Stimulated activated CD4-positive, alpha-beta T cell treated with anti-CD3 and anti-CD28 coated beads, Interleukin-15, amount 100 ng/mL, for 1 hour (primary cell): ENCODE data around the gene OR5K1.
A peak's percentile ranks its signal among the peaks of the same experiment; 100 is the strongest.

Experiments used
- DNase-seq, 2 donors: peaks; one replicate each; pipeline ENCODE4 v3.0.0-alpha.2; 2020; ENCODE audit warnings: low read depth in 1 of 2, low spot score in 1 of 2

OR5K1 gene

DNA sequence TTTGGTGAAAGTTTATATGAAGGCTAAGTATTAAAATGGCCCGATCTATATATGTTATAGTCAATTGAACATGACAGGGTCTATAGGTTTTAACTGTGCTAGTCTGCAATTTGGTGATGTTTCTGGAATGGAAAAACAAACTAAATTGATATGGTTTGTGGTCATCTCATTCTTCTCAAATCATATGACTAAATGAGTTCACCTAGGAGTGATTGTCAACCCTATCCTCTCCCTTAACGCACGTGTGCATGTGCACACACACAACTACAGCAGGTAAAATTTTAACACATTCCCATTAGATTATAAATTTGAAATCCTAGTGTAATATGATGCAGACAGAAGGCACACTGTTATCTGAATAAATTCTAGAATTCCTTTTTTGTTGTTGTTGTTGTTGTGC, 50.7 kb downstream of the OR5K1 start:
- DNase-seq: no peak

DNA sequence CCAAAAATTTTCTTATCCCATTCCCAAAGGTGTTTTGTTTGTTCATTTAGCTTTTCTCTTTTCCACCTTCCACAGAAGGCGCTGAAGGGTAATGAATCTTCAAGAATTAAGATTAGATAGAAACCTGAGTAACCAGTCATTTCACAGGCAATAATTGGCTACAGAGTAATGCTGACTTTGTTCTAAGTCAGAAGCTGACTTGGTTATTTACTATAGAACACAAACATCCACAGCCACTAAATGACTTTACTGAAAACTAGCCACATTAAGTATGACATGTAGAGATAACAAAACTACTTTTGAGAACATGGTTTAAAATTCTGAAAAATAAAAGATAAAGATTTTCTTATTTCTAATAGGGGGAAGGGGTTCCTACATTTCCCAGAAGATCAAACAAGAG, 51.9 kb downstream of the OR5K1 start:
- DNase-seq: no peak

DNA sequence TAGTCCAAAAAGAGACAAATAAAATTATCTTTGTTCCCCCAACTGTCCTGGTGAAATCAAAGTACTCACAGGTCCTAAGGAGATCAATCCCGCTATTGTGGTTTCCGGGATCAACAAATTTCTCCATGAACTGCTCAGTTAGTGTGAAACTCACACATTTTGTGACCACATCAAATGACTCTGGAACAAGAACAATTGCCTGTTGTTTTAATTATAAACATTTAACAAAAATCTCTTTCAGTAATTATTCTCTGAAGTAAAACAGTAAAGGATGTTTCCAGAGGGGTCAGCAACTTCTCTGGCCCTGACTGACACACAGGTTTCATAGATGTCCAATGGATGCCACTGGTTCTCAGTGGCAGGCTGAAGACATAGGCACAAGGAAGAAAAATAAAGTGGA, 55.8 kb downstream of the OR5K1 start:
- no peak for DNase-seq

DNA sequence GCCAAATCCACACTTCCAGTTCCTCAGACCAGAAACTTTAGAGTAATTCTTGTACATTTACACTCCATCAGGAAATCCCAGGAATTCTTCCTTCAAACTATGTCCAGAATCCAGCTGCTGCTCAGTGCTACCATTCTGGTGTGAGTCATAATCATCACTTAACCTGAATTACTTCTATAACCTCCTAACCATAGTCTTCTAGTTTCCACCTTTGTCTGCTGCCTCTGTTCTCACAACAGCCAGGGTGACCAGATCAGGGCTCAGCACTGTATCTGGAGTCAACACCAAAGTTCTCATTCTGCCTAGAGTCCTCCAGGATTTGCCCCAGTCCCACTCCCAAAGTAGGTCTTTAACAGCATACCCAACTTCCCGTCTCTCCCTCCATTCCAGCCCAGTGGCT, 56.4 kb downstream of the OR5K1 start:
- DNase-seq: no peak

DNA sequence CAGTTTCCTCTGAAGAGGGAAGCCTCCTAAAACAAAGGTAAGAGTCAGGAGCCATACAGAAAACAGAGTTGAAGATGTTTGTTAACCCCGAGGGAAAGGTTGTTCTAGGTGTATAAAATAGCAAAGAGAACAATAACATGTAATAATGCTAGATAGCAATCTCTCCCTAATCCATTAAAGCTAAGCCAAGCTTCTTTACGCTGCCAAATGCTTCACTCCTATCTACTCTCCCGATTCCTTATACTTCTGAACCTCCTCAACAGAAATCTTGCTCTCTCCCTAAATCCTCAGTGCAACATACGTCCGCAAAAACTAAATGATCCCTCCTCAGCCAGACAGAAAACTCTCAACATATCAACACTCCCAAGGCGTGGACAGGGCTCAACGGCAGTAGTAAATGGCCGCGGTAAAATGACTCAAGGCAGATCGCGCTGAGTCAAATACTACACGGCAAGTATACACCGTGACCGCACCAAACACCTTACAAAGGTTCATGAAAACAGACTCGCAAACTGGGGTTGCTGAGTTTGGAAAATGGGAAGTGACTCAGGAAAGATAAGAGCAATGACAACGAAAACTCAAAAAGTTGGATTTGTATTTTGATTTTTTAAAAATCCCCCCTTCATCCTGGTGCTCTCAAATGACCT, 59.0 kb downstream of the OR5K1 start:
- DNase-seq: peak; percentile 12 to 22
